GM18526 (cell line): Measurements from ENCODE around the gene AKNAD1.

Experiments
- POLR2A ChIP-seq: IDR thresholded peaks from 3 replicates; pipeline ENCODE4 v1.6.1; 2011; ENCODE audit not compliant: insufficient read length; ENCODE audit errors: extremely low read depth

The AKNAD1 gene

GRCh38 chr1:108777839-108778238 lies 79.1 kb downstream of the AKNAD1 start:
- no peak for TF ChIP-seq POLR2A

- TF ChIP-seq POLR2A = no peak
These were observed 89.2 kb downstream of the AKNAD1 start for GRCh38 chr1:108767708-108768107.

DNA sequence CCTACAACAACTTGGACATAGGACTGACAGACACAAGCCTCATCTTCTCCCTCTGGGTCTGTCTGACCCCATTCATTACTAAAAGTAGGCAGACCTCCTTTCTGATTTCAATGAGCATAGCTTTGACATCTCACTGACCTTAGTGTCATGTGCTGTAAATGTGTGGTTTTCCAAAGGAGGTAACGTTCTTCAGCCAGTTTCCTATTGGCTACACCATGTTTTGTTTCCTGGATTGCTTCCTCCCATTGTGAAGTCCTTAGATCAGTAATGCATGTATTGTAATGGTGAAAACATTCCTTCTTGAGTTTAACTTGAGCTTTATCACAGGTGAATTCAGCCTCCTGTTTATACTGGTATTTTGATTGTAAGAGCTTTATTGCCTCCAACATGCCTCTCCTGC lies 89.8 kb downstream of the AKNAD1 start:
- TF ChIP-seq POLR2A = no peak
